Loucy (cell line): ENCODE results near the gene GABBR2.
A peak's percentile ranks its signal among the peaks of the same experiment; 100 is the strongest.

Source experiments
- H2AFZ ChIP-seq: fragments of 200-600 bp; sonication (generic); 2 replicates; pipeline ENCODE4 v1.6.0; 2016; ENCODE audit warnings: antibody characterized with exemption, mild to moderate bottlenecking, low read length, moderate library complexity
- H3F3A ChIP-seq: fragments of 200-600 bp; 2 replicates; pipeline ENCODE4 v1.6.0; 2016; ENCODE audit warnings: antibody characterized with exemption, low read depth, mild to moderate bottlenecking
- H3K27me3 ChIP-seq: fragments of 200-600 bp; sonication (generic); 2 replicates; pipeline ENCODE4 v1.6.1; 2014; ENCODE audit warnings: low read length, mild to moderate bottlenecking; ENCODE audit not compliant: insufficient read depth, poor library complexity, severe bottlenecking
- H3K36me3 ChIP-seq: fragments of 200-600 bp; sonication (generic); 2 replicates; pipeline ENCODE4 v1.6.1; 2016; ENCODE audit warnings: low read length; ENCODE audit not compliant: insufficient read depth
- H3K4me1 ChIP-seq: fragments of 200-600 bp; sonication (generic); 2 replicates; pipeline ENCODE4 v1.5.1; 2014; ENCODE audit warnings: low read length, mild to moderate bottlenecking; ENCODE audit not compliant: insufficient read depth, poor library complexity, severe bottlenecking
- H3K4me2 ChIP-seq: fragments of 200-600 bp; sonication (generic); 2 replicates; pipeline ENCODE4 v1.6.0; 2014; ENCODE audit warnings: antibody characterized with exemption, low read length, low read depth, mild to moderate bottlenecking; ENCODE audit not compliant: poor library complexity, severe bottlenecking
- H3K4me3 ChIP-seq: fragments of 200-600 bp; sonication (generic); 2 replicates; pipeline ENCODE4 v1.5.1; 2014; ENCODE audit warnings: low read length, mild to moderate bottlenecking, mixed read lengths; ENCODE audit not compliant: poor library complexity, severe bottlenecking
- H3K79me2 ChIP-seq: fragments of 200-600 bp; sonication (generic); 2 replicates; pipeline ENCODE4 v1.6.1; 2014; ENCODE audit warnings: low read length; ENCODE audit not compliant: insufficient read depth
- H3K9ac ChIP-seq: fragments of 200-600 bp; sonication (generic); 2 replicates; pipeline ENCODE4 v1.6.0; 2014; ENCODE audit warnings: mild to moderate bottlenecking, low read depth, low read length, moderate library complexity; ENCODE audit not compliant: poor library complexity, severe bottlenecking
- H3K9me2 ChIP-seq: fragments of 200-600 bp; sonication (generic); replicated peaks from 2 replicates; pipeline ENCODE4 v1.6.1; 2016; ENCODE audit warnings: low read depth, low read length, mixed read lengths
- H3K9me3 ChIP-seq: fragments of 200-600 bp; sonication (generic); 2 replicates; pipeline ENCODE4 v1.6.1; 2014; ENCODE audit warnings: mild to moderate bottlenecking, antibody characterized with exemption, low read length, low read depth; ENCODE audit not compliant: insufficient read depth
- H4K20me1 ChIP-seq: fragments of 200-600 bp; sonication (generic); 2 replicates; pipeline ENCODE4 v1.6.0; 2014; ENCODE audit warnings: antibody characterized with exemption, low read length, mild to moderate bottlenecking; ENCODE audit not compliant: insufficient read depth, poor library complexity, severe bottlenecking
- EZH2phosphoT487 ChIP-seq: fragments of 200-600 bp; IDR thresholded peaks from 2 replicates; pipeline ENCODE4 v1.6.1; 2018; ENCODE audit warnings: antibody characterized with exemption, mild to moderate bottlenecking, moderate library complexity, borderline replicate concordance
- TF ChIP-seq, protein P1 (sequence below): fragments of 200-600 bp; sonication (generic); conservative IDR thresholded peaks from 2 replicates; pipeline ENCODE4 v1.5.1; 2014; ENCODE audit warnings: mild to moderate bottlenecking, antibody characterized with exemption, low read length

Gene GABBR2

DNA sequence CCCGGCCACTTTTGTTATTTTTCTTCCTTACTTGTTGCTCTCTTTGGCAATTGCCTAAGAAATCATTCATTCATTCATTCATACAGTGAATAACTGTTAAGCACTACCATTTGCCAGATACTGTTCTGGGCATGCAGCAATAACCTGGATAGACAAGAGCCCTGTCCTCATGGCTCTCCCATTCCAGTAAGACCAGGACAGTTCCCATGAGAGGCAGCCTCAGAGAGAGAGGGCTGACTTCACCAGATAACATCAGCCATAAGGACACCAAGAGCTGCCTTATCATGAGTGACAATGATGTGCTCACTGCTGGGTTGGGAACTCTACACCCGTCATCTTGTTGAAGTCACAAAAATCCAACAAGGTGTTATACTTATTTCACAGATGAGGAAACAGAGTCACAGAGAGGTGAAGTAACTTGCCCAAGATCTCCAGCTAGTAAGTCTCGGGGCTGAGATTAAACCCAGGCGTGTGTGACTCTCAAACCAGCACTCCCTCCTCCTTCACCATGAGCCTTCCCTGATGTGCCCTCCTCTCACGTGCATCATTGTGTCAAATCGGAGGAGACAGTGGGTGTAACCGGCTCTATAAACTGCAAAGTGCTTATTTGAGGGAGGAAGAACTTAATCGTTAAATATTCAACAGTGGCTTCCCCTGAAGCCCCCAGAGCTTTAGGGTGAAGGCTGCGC lies 392.1 kb downstream of the GABBR2 start:
- H4K20me1 ChIP-seq = no peaks in the 10 kb centered on the region
- TF ChIP-seq EZH2phosphoT487 = no peak
- TF ChIP-seq, protein P1, sequence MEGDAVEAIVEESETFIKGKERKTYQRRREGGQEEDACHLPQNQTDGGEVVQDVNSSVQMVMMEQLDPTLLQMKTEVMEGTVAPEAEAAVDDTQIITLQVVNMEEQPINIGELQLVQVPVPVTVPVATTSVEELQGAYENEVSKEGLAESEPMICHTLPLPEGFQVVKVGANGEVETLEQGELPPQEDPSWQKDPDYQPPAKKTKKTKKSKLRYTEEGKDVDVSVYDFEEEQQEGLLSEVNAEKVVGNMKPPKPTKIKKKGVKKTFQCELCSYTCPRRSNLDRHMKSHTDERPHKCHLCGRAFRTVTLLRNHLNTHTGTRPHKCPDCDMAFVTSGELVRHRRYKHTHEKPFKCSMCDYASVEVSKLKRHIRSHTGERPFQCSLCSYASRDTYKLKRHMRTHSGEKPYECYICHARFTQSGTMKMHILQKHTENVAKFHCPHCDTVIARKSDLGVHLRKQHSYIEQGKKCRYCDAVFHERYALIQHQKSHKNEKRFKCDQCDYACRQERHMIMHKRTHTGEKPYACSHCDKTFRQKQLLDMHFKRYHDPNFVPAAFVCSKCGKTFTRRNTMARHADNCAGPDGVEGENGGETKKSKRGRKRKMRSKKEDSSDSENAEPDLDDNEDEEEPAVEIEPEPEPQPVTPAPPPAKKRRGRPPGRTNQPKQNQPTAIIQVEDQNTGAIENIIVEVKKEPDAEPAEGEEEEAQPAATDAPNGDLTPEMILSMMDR = no peak
- no peaks in the 10 kb centered on the region for H3K79me2 ChIP-seq
- H2AFZ ChIP-seq = no peak overlapping the region
- H3K9me3 ChIP-seq = no peaks in the 10 kb centered on the region
- H3K27me3 ChIP-seq = no peaks in the 10 kb centered on the region
- no peak overlapping the region for H3K4me2 ChIP-seq
- no peaks in the 10 kb centered on the region for H3K36me3 ChIP-seq
- H3F3A ChIP-seq = no peaks in the 10 kb centered on the region
- H3K4me1 ChIP-seq = no peaks in the 10 kb centered on the region
- no peak overlapping the region for H3K9ac ChIP-seq
- no peak overlapping the region for H3K4me3 ChIP-seq
- no peaks in the 10 kb centered on the region for H3K9me2 ChIP-seq

GRCh38 chr9:98315551-98316060 lies 393.1 kb downstream of the GABBR2 start:
- no peaks in the 10 kb centered on the region for H3K4me1 ChIP-seq
- H3K4me2 ChIP-seq = no peak overlapping the region
- H3K27me3 ChIP-seq = no peaks in the 10 kb centered on the region
- TF ChIP-seq, protein P1 = peak; percentile 98
- no peak for TF ChIP-seq EZH2phosphoT487
- no peaks in the 10 kb centered on the region for H3K79me2 ChIP-seq
- no peaks in the 10 kb centered on the region for H3F3A ChIP-seq
- no peaks in the 10 kb centered on the region for H3K9me2 ChIP-seq
- no peaks in the 10 kb centered on the region for H3K9me3 ChIP-seq
- no peak overlapping the region for H3K9ac ChIP-seq
- no peaks in the 10 kb centered on the region for H4K20me1 ChIP-seq
- no peak overlapping the region for H3K4me3 ChIP-seq
- H3K36me3 ChIP-seq = no peaks in the 10 kb centered on the region
- H2AFZ ChIP-seq = no peak overlapping the region

GRCh38 chr9:98315067-98315453 lies 393.7 kb downstream of the GABBR2 start:
- no peak for TF ChIP-seq EZH2phosphoT487
- TF ChIP-seq, protein P1 = no peak
- H3K4me3 ChIP-seq = no peak overlapping the region
- H3K9ac ChIP-seq = no peak overlapping the region
- no peak overlapping the region for H2AFZ ChIP-seq
- no peaks in the 10 kb centered on the region for H4K20me1 ChIP-seq
- H3K9me2 ChIP-seq = no peaks in the 10 kb centered on the region
- no peaks in the 10 kb centered on the region for H3K36me3 ChIP-seq
- no peaks in the 10 kb centered on the region for H3F3A ChIP-seq
- H3K27me3 ChIP-seq = no peaks in the 10 kb centered on the region
- H3K9me3 ChIP-seq = no peaks in the 10 kb centered on the region
- no peaks in the 10 kb centered on the region for H3K4me1 ChIP-seq
- no peak overlapping the region for H3K4me2 ChIP-seq
- no peaks in the 10 kb centered on the region for H3K79me2 ChIP-seq
